ACHN (cell line): Measurements from ENCODE around the gene HBEGF.
A peak's percentile ranks its signal among the peaks of the same experiment; 100 is the strongest.

ENCODE experiments used
- DNase-seq: peaks from one replicate; pipeline ENCODE4 v3.0.0-alpha.2; 2015
- in situ Hi-C: cut with HindIII; loops from 2 replicates; pipeline ENCODE4 v1.10.0; 2017; ENCODE audit warnings: low sequenced_read_pairs, low pct_ligation_motif_present, low pct_unique_long_range_greater_than_20kb

The HBEGF gene

GRCh38 chr5:140342287-140342686, 4.1 kb downstream of the HBEGF start:
- DNase-seq, result no peak
- in situ Hi-C loops, result no loop called here

- no peak for DNase-seq
- in situ Hi-C loops, result no loop called here
Measured at GRCh38 chr5:140341591-140341990, 4.8 kb downstream of the HBEGF start.

- DNase-seq, result no peak
- in situ Hi-C loops, result no loop called here
Measured at GRCh38 chr5:140340605-140341121, 5.7 kb downstream of the HBEGF start.

- DNase-seq, result no peak
- in situ Hi-C loops, result no loop called here
Measured at GRCh38 chr5:140339636-140340035, 6.8 kb downstream of the HBEGF start.

GRCh38 chr5:140338908-140339307, 7.5 kb downstream of the HBEGF start:
- in situ Hi-C loops, result no loop called here
- DNase-seq, result no peak

- in situ Hi-C loops, result no loop called here
- no peak for DNase-seq
Measured at GRCh38 chr5:140338336-140338735, 8.1 kb downstream of the HBEGF start.

GRCh38 chr5:140337880-140338279, 8.5 kb downstream of the HBEGF start:
- in situ Hi-C loops, result no loop called here
- DNase-seq, result no peak

GRCh38 chr5:140336388-140336787, 10.0 kb downstream of the HBEGF start:
- no peak for DNase-seq
- in situ Hi-C loops, result no loop called here

- in situ Hi-C loops, result no loop called here
- no peak for DNase-seq
Measured at GRCh38 chr5:140331638-140332037, 14.8 kb downstream of the HBEGF start.

GRCh38 chr5:140329739-140330481, 16.5 kb downstream of the HBEGF start:
- in situ Hi-C loops, result no loop called here
- no peak for DNase-seq

- in situ Hi-C loops, result no loop called here
- DNase-seq, result no peak
Measured at GRCh38 chr5:140328036-140328764, 18.2 kb downstream of the HBEGF start.

GRCh38 chr5:140327589-140327988, 18.8 kb downstream of the HBEGF start:
- no peak for DNase-seq
- in situ Hi-C loops, result no loop called here

GRCh38 chr5:140325486-140325885, 20.9 kb downstream of the HBEGF start:
- in situ Hi-C loops, result no loop called here
- no peak for DNase-seq

- DNase-seq, result no peak
- in situ Hi-C loops, result no loop called here
Measured at GRCh38 chr5:140324617-140325241, 21.7 kb downstream of the HBEGF start.

GRCh38 chr5:140324041-140324600, 22.3 kb downstream of the HBEGF start:
- no peak for DNase-seq

GRCh38 chr5:140322751-140323731, 23.4 kb downstream of the HBEGF start:
- in situ Hi-C loops, result no loop called here
- peak; percentile 73 for DNase-seq

More at GRCh38 chr5:140324041-140324600, 22.3 kb downstream of the HBEGF start:
- in situ Hi-C loops, result no loop called here

- no peak for DNase-seq
- in situ Hi-C loops, result no loop called here
Measured at GRCh38 chr5:140321796-140322195, 24.6 kb downstream of the HBEGF start.

- no peak for DNase-seq
- in situ Hi-C loops, result no loop called here
Measured at GRCh38 chr5:140319833-140320232, 26.6 kb downstream of the HBEGF start.
